ENCODE measurements around the gene PIGQ.

Gene PIGQ

DNA sequence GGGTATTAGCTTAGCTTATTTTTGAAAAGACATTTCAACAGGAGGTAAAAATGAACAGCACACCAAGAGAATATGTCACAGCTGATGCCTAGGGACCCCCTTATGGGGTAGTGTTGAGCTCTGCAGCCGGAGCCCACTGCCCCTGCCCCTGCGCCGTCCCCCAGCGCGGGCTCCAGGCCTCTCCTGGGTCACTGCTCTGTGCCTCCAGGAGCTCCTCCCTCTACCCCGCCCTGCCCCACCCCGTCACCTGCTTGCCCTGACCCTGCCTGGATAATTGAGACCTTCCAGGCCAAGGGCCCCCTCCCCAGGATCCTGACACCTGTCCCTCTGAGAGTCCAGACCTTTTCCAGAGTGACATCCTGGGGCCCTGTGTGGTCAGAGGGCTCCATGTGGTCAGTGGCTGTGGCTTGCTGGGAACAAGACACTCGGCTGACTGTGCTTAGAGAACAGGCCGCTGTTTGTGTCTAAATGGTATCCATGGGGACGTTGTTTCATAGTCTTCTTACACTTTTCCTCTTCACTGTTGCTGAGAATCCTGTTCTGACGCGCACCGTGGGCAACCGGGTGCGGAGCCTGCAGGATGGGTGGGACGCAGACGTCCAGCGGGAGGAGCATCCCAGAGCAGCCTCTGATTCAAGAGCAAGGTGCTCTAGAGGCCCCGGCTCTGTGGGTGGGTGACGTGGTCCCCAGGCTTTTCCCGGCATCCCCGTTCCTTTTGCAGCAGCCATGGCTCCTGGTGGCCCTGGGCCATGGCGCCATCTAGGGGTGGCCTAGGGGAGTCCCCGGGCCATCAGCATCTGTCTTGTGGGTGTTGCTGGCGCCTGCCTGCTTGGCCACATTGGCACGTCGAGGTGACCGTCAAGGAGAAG, 41.0 kb downstream of the PIGQ start:
- DNase-seq = no peak

DNA sequence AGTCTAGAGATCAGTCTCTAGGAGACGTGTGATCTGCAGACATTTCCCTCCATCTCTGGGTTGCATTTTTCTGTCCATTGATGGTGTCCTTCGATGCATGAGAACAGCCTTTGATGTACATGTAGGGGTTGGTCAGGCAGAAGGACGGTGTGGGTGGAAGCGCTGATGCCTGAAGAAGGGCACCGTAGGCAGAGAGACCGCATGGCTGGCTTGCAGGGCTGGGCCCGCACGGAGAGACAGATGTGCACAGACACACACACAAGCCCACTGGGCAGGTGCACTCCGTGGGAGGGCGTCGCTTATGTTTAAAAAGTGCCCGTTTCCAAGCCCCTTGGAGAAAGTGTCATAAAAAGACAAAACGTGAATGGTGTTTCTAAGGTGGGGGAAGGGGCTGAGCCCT, 45.4 kb downstream of the PIGQ start:
- DNase-seq = no peak

DNA sequence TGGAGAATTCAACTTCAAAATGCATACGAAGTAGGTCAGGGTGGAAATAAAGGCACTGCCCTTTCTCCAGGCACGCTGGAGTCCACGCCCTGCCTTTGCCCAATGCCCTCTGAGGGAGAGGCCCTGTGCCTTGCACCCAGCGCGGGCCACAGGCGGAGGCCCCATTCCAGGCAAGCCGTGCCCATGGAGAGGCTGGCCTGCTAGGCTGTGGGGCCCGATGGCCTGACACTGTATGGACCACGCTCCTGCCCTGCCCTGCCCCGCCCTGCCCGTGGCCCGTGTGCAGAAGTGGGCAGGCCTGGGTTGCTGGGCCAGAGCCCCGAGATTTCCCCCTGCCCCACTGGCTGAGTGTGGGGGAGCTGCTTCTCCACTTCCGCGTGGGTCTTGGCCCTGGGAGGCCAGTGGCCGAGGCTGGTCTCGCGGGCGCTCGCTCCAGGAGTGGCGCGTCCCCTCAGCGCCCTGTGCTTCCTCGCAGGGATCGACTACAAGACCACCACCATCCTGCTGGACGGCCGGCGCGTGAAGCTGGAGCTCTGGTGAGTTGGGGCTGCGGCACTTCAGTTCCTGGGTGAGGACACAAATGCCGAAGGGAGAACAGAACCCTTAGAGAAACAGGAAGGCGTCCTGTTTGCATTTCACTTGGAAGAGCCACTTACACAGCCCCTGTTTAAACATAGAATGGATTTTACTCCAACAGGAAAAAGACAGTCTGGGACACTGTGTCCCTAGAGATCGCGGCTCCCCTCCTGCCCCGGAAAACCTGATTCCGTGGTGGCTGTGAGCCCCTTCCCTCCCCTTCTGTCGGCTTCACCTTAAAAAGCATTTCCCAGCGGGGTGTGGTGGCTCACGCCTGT, 47.2 kb downstream of the PIGQ start:
- no peak for DNase-seq

DNA sequence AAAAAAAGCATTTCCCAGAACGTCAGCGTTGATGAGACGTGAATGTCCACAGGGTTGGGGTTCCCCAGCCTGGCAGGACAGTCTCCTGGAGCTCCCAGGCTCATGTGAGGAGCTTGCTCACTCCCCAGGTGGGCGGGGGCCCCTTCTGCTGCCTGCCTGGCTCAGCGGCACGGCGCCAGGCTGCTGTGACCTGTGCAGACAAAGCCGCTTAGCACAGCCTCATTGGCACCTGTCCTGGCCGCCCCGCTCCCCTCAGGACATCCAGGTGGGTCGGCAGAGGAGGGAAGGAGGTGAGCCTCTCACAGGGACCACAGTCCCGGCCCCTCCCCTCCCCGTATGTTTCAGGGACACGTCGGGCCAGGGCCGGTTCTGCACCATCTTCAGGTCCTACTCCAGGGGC, 48.1 kb downstream of the PIGQ start:
- no peak for DNase-seq

DNA sequence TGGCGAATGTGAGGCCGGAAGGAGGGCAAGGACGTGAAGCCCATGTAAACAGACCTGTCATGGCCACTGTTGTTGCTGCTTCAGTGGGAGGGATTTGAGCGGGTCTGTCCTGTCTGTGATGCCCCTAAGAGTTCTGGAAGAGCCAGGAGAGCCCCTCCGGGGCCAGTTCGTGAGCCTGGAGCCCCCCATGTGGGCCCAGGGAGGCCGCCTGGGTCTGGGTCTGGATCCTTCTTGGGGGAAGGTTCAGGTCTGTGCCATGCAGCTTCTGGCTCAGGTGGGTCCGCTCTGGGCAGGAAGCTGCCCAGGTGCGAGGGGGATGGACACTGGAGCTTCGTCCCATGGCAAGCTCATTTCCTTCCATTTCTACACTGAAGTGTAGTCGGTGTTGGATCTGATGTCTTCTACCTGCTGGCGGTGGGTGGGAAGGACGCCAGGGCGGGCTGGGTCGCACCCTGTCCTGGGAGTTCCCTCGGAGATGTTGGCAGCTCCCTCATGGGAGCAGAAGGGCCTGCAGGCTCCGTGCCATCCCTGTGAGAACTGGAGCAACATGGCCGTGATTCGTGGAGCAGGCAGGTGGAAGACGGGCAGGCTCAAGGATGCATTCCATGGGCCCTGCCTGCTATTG, 49.8 kb downstream of the PIGQ start:
- DNase-seq = no peak

DNA sequence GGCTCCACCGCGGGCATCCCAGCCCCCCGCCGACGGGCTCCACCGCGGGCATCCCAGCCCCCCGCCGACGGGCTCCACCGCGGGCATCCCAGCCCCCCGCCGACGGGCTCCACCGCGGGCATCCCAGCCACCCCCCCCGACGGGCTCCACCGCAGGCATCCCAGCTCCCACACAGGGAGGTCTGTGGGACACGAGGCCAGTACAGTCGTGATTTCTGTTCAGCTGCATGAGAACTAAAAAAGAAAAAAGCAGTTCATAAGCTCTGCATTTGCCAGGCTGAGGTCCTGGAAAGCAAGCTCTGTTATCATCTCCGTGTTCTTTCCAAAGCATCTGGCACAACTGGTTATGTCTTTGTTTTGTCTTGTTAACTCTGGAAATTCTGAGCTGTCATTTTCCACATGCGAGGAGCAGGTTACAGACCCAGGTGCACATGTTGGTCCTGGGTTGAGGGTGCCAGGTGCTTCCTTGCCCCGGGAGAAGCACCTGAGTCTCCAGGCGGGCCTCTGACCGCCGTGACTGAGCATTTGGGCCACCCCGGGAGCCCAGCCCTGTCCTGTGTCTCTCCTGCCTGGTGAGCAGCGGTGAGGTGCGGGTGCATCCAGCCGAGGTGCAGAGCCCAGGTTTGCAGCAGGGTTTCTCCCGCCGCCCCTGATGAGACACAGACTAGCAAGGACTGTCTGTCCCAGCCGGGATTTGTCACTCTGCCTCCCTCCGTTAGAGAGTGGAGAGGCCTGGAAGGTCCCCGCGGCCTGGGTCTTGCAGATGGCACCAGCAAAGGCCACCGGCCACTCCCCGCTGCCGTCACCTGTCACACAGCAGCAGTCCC, 51.1 kb downstream of the PIGQ start:
- DNase-seq = peak in 1 of 2 experiments; percentile 52

DNA sequence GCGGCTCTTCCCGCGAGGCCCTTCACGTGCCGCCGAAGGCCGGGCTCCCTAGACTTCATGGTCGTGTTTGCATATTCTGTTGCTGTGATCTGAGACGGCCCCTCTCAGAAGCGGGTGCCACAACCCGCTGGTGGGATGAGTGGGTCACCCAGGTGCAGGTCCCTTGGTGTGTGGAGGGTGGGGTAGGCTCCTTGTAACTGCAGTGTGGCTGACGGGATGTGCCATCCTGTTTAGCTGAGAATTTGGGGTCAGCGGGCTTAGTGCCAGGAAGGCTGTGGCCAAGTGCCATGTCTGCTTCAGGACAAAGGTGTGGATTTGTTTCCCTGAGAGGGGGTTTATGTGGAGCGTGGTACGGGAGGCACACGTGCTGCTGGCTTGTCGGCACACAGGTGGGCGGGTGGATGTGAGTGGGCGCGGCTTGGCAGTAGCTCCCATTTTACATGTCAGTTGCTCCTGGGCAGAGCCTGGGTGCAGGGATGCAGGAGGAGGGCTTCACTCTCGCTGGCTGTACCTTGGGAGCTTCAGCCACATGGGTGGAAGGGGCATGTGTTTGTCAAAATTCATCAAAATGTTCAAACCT, 51.8 kb downstream of the PIGQ start:
- peak; percentile 64 to 85 for DNase-seq

DNA sequence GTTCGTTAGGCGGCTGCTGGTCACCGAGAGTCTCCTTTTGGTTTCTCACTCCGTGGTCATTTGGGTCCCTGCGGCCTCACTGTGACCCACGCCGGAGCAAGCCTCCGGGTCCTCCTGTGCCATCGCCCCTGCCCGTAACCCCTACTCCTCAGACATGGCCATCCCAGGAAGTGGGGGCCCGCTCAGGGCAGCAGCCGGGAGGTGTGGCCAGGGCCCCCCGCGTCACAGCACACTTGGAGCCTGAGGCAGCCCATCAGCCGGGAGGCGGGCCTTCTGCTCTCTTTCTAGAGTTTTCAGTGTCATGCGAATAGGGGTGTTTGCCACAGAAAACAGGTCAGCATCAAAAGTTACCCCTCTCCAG, 53.1 kb downstream of the PIGQ start:
- no peak for DNase-seq

DNA sequence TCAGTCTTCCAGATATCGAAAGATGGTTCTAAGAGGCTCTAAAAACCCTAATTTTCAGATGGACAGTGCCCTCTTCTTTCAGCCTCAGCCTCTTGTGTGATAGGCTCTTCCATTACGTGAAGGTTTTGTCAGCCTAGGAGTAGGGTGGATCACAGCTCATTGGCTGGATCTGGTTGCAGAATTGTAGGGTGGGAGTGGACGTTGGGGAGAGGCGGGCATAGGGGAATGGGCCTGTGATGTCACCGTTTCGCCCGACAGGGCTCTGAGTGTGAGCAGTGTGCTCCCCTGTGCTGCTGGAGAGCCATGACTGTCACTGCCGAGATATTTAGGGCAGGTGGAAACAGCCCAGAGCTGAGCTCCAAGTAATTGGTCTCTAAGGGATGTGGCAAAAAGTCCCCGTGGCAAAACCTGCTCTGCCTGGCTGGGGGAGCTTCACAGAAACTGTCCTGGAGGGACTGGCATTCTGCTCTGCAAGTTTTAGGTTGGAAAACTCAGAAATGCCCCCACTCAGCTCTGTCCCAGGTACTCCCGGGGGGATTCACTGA, 54.8 kb downstream of the PIGQ start:
- no peak for DNase-seq

DNA sequence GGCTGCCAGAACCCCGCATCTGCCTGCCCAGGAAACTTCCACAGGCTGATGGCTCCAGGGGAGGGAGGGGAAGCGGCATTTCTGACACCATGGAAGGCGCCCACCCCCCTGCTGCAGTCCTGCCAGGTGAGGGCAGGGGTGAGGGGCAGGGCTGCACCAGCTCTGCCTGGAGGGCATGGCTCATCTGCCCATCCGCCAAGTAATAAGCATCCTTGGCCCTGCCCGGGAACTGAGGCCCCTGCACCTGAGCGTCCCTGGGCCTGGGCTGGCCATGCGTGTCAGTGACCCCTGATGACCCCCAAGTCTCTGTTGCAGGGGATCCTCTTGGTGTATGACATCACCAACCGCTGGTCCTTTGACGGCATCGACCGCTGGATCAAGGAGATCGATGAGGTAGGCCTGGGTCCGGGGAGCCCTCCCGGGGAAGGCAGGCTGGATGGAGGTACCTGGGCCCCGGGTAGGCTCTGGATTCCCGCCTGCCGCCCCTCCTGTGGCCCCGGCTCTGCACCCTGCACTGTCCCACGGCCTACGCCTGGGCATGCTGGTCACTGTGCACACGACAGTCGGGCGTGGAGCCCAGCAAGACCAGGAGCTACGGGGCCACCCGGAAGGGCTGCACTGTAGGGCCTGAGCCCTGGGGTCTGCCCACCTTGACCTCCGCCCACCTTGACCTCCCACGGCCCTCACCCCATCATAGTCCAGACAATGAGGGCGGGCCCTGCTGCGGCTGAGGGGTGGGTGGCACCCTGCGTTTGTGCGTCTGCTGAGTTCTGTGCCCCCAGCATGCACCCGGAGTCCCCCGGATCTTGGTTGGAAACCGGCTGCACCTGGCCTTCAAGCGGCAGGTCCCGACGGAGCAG, 55.6 kb downstream of the PIGQ start:
- no peak for DNase-seq

DNA sequence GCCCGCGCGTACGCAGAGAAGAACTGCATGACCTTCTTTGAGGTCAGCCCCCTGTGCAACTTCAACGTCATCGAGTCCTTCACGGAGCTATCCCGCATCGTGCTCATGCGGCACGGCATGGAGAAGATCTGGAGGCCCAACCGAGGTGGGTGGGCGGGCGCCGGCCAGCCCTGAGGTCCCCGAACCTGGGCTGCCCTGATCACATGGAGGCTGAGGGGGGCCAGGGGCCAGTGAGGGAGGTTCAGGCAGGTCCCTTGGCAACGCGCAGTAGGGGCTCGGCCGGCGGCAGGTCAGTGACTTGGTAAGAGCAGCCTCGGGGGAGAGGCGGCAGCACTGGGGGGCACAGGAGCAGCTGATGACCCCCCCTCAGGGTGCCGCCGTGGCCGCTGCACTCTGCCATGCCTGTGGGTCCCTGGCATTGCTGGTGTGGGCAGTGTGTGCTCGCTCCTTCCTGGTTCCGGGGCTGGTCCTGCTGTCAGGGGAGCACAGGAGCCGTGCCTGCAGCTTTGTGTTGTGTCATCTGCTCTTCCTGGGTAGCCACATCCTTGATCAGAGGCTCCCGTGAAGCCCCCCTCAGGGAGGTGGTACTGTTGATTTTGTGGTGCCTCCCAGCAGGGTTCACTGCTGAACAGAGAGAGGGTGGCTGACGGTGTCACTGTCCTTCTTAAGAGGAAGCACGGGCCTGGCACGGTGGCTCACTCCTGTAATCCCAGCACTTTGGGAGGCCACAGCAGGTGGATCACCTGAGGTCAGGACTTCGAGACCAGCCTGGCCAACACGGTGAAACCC, 56.4 kb downstream of the PIGQ start:
- DNase-seq = no peak

DNA sequence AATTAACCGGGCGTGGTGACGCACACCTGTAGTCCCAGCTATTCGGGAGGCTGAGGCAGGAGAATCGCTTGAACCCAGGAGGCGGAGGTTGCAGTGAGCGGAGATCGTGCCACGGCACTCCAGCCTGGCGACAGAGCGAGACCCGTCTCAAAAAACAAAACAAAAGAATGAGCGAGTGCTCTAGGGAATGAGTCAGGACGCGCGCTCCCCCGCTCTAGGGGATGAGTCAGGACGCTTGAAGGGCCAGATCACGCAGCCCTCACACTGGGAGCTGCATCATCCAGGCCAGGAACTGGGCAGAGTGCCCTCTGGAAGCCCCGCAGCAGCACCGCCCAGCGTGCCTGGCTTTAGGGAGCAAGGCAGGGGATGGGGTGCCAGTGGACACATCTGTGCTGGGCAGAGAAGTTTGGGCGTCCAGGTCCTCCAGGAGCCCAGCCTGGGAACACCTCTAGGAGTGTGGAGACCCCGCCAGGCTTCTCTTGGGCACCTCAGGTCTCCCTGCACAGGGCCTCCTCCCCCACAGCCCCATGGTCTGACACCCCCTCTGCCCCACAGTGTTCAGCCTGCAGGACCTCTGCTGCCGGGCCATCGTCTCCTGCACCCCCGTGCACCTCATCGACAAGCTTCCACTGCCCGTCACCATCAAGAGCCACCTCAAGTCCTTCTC, 57.2 kb downstream of the PIGQ start:
- no peak for DNase-seq

DNA sequence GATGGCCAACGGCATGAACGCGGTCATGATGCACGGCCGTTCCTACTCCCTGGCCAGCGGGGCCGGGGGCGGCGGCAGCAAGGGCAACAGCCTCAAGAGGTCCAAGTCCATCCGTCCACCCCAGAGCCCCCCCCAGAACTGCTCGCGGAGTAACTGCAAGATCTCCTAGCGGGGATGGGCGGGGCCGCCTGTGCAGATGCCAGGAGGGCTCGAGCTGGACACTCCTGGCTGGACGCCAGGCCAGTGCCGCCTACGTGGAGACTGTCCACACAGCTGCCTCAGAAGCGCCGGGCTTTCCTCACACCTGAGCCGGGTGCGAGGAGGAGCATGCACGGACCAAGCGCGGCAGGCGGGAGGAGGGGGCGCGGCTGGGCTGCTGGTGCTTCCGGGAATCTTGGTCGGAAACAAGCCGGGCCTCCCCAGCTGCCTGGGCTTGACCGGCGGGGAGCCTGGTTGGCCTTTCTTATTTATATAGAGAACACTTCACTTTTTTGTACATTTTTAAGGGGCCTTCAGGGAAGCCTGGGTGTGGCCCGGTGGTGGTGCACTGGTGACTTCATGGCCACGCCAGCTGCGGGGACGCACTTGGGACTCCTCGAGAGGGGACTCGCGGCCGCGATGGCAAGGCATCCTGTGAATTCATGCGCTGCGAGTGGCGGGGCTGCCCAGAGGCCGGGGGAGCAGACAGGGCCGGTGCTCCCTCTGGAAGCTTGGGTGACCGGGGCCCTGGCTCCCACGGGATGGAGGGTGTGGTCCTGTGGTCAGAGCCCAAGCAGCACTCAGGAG, 57.9 kb downstream of the PIGQ start:
- no peak for DNase-seq

DNA sequence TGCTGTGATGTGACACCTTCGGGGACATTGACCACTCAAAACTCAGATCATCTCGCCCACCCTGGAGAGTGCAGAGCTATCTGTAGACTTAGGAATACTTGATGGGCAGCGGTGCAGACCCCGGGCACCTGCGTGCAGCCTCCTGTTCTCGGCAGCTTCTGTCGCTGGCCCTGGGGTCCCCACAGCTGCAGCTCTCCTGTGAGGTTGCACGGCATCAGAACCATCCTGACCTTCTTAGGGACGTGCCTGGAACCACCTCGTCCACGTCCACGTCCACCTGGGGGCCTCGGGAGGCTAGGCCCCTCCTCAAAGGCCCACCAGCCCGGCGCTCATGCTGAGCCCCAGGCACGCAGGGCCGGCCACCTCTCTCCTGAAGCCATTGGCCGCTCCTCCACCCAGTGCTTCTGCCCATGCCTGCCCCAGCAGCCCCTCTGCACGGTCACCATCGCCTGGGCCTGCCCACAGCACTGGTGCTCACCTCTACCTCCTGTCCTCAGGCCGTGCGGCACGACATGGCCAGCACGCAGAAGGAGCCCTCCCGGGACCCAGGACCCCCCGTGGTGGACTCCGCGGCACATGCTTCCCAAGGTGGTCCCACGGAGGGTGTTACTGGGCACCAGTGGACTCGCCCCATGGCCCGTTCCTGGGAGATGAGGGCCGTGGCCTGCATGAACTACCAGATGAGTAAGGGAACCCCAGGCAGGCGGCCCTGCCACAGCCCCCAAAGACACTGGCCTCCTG, 58.7 kb downstream of the PIGQ start:
- no peak for DNase-seq

DNA sequence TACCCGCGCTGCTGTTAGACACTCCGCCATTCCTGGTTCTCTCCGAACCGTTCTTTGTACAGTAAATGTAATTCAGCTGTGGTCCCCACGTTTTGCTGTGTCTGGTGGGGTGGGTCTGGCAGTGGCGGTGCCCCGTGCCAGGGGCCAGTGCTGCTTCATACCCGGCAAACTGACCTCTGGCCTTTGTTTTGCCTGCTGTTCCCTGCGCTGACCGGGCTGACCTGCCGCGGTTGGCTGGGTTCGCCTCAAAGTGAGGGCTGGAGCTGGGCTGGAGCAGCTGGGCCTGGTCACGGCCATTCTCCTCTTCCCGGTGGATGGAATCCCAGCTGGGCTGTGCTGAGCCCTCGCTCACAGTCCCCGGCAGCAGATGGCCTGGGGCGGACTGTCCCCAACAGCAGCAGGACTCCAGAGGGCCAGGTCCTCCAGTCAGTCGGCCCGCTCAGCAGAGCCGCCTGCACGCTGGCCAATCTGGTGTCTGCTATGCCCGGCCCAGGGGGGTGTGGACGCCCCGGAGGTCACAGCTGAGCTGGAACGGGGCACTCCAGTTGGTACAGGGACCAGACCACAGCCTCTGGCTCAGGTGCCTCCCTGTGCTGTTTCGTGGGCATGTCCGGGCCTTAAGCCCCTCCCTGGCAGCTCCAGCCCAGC, 59.5 kb downstream of the PIGQ start:
- DNase-seq = no peak

DNA sequence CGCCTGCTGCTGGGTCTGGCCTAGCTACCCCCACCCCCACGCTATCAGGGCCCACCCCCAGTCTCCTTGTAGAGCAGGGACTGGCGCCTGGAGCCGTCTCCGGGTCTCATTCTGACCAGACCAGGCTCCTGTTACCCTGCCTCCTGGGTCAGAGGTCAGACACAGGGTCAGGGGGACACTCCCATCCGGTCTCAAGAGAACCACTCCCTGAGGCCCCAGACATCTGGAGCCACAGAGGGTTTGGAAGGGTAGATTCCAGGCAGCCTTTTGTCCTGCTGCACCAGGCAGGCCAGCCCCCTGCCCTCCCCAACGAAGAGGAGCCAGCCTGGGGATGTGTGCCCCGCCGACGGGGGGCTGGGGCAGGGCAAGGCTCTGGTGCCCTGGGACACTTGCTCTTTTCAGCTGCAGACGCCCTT, 60.1 kb downstream of the PIGQ start:
- no peak for DNase-seq

DNA sequence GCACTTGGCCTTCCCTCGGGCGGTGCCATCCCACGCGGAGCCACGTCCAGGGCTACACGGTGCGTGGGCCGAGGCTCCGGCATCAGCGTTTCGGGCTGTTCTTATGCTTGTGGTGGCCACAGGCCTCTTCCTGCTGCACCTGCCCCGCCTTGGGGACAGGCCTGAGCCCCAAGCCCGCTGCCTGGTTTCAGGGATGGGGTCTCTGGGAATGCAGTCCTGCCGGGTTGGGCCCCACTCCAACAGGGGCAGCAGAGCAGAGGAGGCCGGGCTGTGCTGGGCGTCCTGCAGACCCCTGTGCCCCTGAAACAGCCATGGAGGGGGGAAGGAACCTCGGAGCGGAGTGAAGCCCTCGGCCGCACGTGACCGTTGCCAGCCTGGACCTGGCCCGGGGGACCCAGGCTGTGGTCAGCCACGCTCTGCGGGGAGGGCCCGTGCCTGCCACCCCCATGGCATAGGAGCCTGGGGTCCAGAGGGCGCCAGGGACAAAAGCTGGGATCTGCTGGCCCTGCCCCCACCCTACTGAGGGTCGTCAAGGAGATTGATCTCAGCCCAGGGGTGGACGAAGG, 60.6 kb downstream of the PIGQ start:
- no peak for DNase-seq

Data from NCI-H526 (cell line).